ENCODE measurements around the gene BTF3. TPM values are rescaled to one million over a fixed set of nuclear protein-coding genes. Genes with fewer than 3 reads are reported as not detected.

Gene BTF3
- total and polyA plus RNA-seq, 2 of the 13 experiments (the other 11 are each of a cell fraction or from before 2014, with no cell fraction given): 557 to 698 TPM

DNA sequence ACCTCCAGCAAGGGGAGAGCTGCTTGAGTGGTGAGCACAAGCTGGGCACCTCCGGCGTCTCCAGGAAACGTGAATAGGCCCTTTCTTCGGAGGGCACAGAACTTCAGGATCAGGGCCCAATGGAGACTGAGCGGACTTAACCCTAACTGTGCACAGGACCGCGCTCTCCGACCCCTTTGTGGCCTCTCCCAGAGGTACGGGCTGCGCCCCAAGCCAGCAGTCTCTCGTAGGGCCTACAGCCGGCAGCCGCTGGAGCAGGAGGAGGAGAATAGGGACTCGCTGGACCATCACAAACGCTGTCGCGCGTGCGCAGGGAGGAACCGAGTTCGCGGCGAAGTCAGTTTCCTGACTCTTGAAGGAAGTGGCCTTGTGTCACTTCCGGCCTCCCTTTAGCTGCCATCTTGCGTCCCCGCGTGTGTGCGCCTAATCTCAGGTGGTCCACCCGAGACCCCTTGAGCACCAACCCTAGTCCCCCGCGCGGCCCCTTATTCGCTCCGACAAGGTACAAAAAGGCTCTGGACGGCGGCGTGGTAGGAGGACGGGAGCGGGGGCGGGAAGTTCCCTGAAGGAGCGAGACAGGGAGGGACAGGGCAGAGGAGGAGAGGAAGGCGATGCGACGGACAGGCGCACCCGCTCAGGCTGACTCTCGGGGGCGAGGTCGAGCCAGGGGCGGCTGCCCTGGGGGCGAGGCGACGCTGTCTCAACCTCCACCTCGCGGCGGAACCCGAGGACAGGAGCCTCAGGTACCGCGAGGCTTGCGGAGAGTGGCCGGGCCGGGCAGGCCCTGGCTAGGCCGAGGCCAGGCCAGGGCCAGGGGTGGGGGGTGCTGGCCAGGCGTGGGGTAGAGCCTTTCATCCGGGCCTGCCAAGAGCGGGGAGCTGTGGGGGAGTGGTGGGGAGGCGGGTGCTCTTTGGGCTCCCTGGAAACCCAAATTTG lies at the start of gene BTF3 (continued):
- TF ChIP-seq RARG (CRISPR knock-in tag; IDR thresholded peaks at IDR 0.05; ENCODE audit: low read depth) (peak; percentile 89; the same call in 1 of the 2 replicates), POLR2G (IDR thresholded peaks at IDR 0.05; ENCODE audit: low read depth, low read length) (peak; percentile 98), HOXA9 (CRISPR knock-in tag; IDR thresholded peaks at IDR 0.05; ENCODE audit: borderline replicate concordance) (no peak; the same call in 1 of the 2 replicates), ZSCAN9 (CRISPR knock-in tag; IDR thresholded peaks at IDR 0.05; ENCODE audit: borderline replicate concordance) (peak; percentile 64; the same call in 1 of the 2 replicates), SETDB1 (CRISPR knock-in tag; IDR thresholded peaks at IDR 0.05; ENCODE audit: borderline replicate concordance) (0 out of 2 replicates have a peak, but pooled peaks have one; percentile 16), SIN3B (IDR thresholded peaks at IDR 0.05; ENCODE audit: low read length) (no peak), HDAC2 (CRISPR knock-in tag; IDR thresholded peaks at IDR 0.05) (peak; percentile 56; the same call in 1 of the 2 replicates), BRF2 (CRISPR knock-in tag; IDR thresholded peaks at IDR 0.05) (peak; percentile 47; the same call in 1 of the 2 replicates), ARID2 (CRISPR knock-in tag; IDR thresholded peaks at IDR 0.05; ENCODE audit: borderline replicate concordance) (peak; percentile 78; the same call in 1 of the 2 replicates), JARID2 (CRISPR knock-in tag; IDR thresholded peaks at IDR 0.05; ENCODE audit: insufficient replicate concordance) (no peak), DRAP1 (CRISPR knock-in tag; IDR thresholded peaks at IDR 0.05) (peak; percentile 83), ZBTB39 (CRISPR knock-in tag; IDR thresholded peaks at IDR 0.05) (no peak; the same call in 1 of the 2 replicates)
- TF ChIP-seq, protein P1, sequence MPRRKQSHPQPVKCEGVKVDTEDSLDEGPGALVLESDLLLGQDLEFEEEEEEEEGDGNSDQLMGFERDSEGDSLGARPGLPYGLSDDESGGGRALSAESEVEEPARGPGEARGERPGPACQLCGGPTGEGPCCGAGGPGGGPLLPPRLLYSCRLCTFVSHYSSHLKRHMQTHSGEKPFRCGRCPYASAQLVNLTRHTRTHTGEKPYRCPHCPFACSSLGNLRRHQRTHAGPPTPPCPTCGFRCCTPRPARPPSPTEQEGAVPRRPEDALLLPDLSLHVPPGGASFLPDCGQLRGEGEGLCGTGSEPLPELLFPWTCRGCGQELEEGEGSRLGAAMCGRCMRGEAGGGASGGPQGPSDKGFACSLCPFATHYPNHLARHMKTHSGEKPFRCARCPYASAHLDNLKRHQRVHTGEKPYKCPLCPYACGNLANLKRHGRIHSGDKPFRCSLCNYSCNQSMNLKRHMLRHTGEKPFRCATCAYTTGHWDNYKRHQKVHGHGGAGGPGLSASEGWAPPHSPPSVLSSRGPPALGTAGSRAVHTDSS (CRISPR knock-in tag; conservative IDR thresholded peaks at IDR 0.05): no peak
- TF ChIP-seq, protein P2, sequence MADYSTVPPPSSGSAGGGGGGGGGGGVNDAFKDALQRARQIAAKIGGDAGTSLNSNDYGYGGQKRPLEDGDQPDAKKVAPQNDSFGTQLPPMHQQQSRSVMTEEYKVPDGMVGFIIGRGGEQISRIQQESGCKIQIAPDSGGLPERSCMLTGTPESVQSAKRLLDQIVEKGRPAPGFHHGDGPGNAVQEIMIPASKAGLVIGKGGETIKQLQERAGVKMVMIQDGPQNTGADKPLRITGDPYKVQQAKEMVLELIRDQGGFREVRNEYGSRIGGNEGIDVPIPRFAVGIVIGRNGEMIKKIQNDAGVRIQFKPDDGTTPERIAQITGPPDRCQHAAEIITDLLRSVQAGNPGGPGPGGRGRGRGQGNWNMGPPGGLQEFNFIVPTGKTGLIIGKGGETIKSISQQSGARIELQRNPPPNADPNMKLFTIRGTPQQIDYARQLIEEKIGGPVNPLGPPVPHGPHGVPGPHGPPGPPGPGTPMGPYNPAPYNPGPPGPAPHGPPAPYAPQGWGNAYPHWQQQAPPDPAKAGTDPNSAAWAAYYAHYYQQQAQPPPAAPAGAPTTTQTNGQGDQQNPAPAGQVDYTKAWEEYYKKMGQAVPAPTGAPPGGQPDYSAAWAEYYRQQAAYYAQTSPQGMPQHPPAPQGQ (CRISPR knock-in tag; IDR thresholded peaks at IDR 0.05; ENCODE audit: borderline replicate concordance): no peak
- TF ChIP-seq, protein P3, sequence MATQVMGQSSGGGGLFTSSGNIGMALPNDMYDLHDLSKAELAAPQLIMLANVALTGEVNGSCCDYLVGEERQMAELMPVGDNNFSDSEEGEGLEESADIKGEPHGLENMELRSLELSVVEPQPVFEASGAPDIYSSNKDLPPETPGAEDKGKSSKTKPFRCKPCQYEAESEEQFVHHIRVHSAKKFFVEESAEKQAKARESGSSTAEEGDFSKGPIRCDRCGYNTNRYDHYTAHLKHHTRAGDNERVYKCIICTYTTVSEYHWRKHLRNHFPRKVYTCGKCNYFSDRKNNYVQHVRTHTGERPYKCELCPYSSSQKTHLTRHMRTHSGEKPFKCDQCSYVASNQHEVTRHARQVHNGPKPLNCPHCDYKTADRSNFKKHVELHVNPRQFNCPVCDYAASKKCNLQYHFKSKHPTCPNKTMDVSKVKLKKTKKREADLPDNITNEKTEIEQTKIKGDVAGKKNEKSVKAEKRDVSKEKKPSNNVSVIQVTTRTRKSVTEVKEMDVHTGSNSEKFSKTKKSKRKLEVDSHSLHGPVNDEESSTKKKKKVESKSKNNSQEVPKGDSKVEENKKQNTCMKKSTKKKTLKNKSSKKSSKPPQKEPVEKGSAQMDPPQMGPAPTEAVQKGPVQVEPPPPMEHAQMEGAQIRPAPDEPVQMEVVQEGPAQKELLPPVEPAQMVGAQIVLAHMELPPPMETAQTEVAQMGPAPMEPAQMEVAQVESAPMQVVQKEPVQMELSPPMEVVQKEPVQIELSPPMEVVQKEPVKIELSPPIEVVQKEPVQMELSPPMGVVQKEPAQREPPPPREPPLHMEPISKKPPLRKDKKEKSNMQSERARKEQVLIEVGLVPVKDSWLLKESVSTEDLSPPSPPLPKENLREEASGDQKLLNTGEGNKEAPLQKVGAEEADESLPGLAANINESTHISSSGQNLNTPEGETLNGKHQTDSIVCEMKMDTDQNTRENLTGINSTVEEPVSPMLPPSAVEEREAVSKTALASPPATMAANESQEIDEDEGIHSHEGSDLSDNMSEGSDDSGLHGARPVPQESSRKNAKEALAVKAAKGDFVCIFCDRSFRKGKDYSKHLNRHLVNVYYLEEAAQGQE (IDR thresholded peaks at IDR 0.05; ENCODE audit: borderline replicate concordance in 1 of 2, low read depth in 1 of 2, low read length in 2 of 2): peak in 1 of 2 experiments; percentile 36; a peak in 1 of 4 replicates
